ENCODE data around the gene SMYD5.

Gene SMYD5

DNA sequence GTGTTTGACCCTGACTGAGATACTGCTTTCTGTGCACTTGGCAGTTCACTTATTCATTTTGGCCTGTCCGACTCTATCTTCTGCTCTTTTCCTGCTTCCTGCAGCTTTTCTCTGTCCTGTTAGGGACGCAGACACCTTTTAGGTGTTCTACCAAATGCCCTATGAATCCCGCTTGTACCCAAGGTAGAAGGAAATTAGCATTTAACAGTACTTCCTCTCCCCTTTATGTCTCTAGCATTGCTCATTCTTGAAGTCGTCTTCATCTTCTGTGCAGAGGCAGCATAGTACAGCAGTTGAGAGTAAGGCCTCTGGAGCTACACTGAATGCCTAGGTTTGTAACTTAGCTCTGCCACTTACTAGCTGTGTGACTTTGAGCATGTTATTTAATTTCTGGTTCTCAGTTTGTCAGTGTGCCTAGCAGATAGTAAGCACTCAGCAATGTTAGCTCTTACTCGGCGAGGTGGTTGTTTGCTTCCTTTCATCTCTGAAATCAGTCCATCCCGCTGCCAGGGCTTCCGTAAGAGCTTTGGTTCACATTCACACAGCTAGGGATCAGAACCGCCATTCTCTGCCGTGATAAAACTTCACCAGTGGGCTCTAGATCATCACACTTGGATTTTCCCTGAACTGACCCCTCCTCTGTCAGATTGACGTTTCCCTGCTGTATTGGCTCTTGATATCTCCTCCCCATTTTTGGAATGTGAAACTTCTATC is 21.4 kb downstream of the SMYD5 start:
- no peak for FAIRE-seq
- DNase-seq (ENCODE audit: insufficient read length, low spot score), result no peak

DNA sequence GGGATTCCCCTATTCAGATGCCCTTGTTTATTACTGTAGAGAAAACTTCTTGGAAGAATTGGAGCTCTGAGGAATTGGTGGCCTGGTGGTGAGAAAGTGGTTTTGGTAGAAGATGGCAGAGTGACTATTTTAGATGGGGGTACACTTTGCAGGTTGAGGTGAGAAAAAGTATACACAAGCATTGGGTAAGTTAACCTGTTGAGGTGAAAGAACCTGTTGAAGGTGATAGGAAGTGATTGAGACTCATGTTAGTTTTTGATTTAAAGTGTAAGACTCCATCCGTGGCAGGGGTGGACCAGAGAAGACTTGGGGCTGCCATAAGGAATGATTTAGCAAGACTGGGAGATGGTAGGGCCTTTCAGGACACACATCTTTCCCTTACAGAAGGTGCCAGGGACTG is 23.1 kb downstream of the SMYD5 start:
- FAIRE-seq (no peak), DNase-seq (ENCODE audit: insufficient read length, low spot score) (no peak)

DNA sequence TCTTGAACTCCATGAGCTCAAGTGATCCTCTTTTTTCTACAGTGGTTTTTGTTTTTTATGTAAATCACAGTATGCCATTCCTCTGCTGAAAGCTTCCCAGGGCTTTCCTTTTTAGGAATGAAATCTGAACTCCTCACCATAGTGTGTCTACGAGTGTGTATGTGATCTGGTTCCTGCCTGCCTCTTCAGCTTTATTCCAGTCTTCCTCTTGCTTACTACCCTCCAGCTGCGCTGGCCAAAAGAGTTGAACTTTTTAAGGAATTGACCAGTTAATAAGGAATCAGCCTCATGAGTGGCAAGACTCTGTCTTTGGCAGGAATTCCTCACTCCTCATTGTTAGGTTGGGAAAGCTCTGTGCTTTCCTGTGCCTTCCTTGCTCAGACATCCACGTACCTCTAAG is 24.1 kb downstream of the SMYD5 start:
- DNase-seq (ENCODE audit: insufficient read length, low spot score), result no peak
- no peak for FAIRE-seq

DNA sequence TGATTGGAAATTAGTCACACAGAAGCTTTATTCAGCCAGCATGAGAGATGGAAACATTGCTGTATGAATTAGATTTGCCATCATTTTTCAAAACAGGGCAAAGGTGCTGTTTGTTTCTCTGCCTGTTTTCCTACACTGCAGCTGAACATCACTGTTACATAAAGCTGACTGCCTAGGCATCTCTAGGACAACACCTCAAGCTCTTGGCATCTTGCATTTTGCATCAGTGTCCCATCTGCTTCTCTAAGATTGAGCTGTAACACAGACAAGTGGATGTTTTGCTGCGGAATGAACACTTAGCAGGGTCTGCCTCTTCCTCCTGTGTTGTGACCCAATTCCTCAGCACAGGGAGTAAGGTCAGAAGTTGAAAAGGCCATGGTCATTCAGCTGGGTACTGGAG is 24.9 kb downstream of the SMYD5 start:
- FAIRE-seq, result no peak
- no peak for DNase-seq (ENCODE audit: insufficient read length, low spot score)

DNA sequence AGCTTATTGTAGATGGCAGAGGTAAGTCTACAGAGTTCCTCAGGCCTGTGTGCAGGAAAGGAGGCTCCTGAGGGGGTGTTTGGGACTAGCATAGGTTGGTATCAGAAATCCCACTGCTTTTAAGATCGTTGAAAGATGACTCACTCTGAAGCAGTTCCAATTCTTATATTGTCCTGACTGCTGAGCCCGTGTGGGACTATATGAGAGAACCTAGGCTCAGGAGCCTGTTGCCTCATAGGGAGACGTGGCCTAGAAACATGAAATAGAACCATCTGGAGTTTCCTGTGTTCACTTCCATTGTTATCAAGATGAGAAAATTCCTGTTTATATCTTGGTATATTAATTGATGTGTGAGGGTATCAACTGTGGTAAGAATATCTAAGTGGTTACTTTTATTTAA is 25.7 kb downstream of the SMYD5 start:
- DNase-seq (ENCODE audit: insufficient read length, low spot score) (no peak), FAIRE-seq (no peak)

DNA sequence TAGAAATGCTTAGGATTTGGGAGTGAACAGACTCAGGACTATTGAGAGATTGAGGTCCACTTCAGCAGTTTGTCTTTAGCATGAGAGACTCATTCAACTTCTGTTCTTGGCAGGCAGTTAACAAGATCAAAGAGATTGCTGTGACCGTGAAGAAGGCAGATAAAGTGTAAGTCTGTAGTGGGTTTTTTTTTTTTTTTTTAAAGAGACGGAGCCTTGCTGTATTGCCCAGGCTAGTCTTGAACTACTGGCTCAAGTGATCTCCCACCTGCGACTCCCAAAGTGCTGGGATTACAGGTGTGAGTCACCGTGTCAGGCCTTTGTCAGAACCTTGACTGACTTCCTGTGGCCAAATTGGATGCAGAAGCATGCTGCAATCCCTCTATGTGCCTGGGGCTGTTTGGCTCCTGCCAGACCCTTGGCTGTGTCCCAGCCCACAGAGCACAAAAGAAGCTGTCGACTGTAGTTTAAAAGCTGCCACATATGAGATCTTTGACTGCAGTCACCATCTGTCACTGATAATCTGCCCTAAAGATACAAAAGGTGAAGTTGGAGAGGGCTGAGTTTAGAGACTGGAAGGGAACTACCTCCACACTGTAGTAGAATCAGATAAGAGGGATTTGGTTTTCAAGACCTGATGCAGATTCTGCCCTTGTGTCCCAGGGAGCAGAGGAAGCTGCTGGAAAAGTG is 30.0 kb downstream of the SMYD5 start:
- DNase-seq (ENCODE audit: insufficient read length, low spot score) (no peak), FAIRE-seq (no peak)

DNA sequence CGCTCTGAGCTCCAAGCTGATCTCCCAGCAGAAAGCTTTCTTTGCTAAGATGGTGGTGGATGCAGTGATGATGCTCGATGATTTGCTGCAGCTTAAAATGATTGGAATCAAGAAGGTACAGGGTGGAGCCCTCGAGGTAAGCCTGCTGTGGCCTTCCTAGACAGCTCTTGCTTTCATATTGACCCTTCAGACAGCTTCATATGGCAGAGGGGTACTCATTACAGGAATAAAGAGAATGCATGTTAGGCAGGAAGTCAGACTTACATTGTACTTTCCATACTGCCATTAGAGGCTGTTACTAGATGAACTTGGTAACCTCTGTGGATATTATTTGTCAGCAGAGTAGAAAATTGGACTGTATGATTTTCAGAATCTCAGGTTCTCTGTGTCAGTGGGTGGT is 30.5 kb downstream of the SMYD5 start:
- DNase-seq (ENCODE audit: insufficient read length, low spot score) (no peak), FAIRE-seq (no peak)

DNA sequence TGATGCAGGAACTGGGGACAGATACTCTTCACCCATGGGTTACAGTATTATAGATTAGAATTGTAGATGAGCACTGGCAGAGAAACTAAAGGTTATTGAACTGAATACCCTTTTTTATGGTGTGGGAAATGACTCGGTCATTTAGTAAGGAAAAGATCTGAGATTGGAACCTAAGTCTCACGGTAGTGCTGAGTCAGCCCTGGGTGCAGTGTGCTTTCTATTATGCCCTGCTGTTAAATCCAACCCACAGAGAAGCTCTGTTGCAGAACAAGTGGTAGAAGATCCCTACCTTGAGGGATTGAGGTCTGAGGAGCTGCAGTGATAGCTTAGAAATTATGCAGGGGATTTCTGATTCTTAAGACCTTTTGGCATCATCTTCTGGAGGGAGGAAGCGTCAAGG is 32.8 kb downstream of the SMYD5 start:
- FAIRE-seq, result no peak
- DNase-seq (ENCODE audit: insufficient read length, low spot score), result no peak

DNA sequence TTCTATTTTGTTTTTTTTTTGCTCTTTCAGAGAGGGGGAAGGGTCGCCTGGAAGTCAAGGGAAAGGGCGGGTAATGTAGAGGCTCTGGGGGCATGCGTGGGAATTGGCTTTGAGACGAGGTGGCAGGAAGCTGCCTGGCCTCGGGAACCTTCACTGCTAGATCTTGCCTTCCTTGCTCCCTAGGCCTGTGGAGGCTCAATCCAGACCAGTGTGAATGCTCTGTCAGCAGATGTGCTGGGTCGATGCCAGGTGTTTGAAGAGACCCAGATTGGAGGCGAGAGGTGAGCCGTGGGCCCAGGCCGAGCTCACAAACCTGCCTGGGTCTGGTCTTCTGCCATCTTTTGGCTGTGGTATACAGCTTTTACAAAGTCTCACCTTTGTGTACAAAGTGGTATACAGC is 35.6 kb downstream of the SMYD5 start:
- FAIRE-seq (no peak), DNase-seq (ENCODE audit: insufficient read length, low spot score) (no peak)

DNA sequence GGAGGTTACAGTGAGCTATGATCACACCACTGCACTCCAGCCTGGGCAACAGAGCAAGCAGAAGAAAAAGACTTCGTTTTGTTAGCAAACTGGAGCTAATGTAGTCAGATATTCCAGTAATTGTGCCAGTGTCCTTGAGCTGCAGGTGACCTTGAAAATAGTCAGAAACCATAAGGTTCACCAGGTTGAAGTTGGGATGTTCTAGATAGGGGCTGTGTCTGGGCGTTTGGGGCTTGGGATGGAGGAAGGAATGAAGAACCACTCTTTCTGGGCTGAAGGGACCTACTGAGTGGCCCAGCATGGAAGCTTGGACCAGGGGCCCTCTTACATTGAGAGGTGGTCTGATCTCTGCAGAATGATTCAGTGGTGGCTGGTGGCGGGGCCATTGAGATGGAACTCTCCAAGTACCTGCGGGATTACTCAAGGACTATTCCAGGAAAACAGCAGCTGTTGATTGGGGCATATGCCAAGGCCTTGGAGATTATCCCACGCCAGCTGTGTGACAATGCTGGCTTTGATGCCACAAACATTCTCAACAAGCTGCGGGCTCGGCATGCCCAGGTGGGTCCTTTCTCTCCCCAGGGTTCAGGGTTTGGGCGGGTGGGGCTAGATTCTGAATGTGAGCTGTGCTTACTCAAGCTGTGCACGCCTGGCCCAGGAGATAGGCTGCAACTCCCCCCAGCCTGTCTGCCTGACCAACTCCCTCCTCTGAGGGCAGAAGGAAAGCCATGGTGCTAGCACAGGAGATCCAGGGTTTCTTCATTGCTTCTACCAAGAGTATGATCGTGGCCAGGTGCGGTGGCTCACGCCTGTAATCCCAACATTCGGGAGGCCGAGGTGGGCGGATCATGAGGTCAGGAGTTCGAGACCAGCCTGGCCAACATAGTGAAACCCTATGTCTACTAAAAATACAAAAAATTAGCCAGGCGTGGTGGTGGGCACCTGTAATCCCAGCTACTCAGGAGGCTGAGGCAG is 37.1 kb downstream of the SMYD5 start:
- no peak for DNase-seq (ENCODE audit: insufficient read length, low spot score)
- no peak for FAIRE-seq

DNA sequence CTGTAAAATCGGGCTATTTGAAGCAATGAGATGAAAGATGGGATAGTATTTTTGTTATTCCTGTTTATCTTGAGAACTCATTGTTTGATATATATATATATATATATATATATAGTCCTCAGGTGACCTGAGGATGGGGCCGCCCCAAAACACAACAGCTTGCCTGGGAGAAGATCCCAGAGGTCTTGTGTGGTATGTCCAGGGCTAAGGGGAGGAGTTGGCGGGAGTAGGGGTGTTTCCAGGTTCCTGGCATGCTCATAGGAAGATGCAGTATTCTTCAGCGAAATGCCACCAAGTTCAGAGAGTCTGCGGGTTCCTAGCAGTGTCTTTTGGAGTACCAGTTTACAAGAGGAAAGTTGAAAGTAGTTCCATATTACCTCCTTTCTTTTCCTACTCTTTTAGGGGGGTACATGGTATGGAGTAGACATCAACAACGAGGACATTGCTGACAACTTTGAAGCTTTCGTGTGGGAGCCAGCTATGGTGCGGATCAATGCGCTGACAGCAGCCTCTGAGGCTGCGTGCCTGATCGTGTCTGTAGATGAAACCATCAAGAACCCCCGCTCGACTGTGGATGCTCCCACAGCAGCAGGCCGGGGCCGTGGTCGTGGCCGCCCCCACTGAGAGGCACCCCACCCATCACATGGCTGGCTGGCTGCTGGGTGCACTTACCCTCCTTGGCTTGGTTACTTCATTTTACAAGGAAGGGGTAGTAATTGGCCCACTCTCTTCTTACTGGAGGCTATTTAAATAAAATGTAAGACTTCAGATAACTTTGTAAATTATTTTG is 38.4 kb downstream of the SMYD5 start:
- DNase-seq (ENCODE audit: insufficient read length, low spot score) (no peak), FAIRE-seq (no peak)

DNA sequence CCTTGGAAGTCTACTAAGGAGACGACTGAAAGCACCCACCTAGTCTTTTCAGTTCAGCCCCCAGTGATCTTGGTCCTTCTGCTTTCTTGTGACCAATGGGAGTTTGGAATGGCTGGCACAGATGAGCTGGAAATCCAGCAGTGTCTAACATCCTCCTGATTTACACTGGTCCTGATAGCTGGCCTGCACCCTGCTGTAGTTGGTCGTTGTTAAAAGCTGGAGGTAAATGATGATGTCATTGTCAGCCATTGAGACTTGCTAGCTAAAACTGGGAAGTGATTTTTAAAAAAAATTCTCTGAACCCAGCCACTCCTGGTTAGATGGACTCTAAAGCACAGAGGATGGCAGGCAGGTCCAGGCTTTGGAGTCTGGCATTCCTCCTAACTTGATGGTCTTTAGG is 39.4 kb downstream of the SMYD5 start:
- no peak for DNase-seq (ENCODE audit: insufficient read length, low spot score)
- no peak for FAIRE-seq

DNA sequence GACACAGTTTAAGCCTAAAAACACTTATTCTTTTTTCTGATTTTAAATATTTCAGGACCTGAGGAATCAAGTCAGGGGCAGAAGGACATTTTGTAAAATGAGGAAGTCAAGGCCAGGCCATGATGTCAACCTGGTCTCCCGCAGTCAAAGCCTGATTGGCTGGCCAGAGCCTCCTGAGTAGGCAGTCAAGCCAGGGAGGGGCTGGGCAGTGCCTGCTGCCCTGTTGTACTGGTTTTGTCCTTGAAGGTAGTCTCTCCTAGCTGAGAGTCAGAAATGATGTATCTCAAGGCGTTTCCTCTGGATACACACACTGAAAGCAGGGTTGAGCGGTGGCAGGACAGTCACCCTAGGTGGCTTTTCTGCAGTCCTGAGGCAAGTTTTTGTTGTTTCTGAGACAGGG is 39.9 kb downstream of the SMYD5 start:
- DNase-seq (ENCODE audit: insufficient read length, low spot score) (no peak), FAIRE-seq (peak; percentile 59)

DNA sequence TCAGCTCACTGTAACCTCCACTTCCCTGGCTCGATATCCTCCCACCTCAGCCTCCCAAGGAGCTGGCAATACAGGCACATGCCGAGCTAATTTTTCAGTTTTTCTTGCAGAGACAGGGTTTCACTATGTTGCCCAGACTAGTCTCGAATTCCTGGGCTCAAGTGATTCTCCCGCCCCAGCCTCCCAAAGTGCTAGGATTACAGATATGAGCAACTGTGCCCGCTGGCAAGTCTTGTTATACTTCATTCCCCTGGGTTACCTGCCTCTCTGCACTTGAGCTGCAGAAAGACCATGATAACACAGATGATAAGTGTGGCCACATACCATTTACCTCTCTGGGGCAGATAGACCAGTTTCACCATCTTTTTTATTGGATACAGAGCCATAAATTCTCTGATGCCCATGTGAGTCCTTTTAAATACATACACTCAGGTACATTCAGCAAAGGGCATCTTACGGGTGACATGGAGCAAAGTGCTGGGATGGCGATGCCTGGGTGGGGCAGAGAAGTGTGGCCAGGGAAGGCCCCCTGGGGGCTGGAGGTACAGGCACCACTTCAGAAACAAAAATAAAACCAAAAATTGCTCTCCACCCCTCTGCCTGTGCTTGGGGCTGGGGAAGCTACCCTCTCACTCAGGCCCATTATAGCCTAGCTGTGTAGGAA is 40.4 kb downstream of the SMYD5 start:
- DNase-seq (ENCODE audit: insufficient read length, low spot score) (no peak), FAIRE-seq (no peak)

DNA sequence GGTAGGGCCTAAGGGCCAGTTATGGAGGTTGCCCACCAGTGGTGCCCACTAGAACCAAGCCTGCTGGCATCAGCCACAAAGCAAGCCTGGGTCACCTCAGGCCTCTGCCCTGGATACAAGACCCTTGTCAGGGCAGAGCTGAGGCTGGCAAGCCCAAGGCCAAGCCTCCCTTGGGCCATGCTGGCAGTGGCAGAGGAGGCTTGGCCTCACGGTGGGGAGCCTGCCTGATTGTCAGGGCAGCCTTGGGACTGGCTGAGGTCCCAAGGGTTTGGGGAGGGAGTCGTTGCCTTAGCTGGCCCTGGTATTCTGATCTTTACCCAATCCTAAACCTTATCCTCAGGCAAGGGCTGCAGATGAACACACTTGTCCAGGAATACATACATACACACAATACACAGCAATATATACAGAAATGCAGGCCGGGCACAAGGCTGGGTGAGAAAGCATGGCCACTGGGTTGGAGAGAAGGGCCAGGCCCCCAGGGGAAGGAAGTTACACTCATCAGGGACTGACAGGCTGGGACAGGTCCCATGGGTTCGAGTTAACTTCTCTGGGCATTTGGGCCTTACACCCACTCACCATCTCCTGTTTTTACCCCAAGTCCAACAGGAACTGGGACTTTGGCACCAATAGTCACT is 41.1 kb downstream of the SMYD5 start:
- no peak for FAIRE-seq
- no peak for DNase-seq (ENCODE audit: insufficient read length, low spot score)

DNA sequence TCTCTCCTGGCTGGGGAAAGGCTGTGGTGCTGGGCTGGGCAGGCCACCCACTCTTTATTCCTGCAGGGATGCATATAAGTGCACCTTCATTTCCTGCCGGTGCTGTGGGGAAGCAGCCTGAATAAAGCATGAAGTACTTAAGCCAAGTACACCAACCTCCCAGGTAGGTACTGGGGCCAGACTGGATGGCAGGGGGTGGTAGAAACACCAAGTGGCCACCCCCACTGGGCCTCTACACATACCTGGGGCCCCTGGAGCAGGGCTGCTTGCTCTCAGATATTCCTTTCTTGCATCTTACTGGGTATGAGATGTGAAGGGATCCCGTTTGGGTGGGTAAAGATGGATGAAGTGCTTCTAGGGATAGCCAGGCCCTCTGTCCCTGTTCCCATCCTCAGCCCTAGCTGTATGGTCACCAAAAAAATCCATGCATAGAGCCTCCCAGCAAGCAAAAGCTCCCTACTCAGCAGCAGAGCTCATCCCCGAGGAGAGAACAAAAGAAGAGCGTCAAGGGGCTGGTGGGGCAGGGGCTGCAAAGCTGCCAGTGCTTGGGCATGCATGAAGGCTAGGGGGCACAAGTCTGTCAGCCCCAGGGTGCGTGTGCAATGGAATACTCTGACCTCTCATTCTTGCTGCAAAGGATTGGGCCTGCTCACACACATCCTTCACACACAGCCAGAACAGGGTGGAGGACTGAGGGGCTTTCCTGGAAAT is 42.0 kb downstream of the SMYD5 start:
- FAIRE-seq, result no peak

DNA sequence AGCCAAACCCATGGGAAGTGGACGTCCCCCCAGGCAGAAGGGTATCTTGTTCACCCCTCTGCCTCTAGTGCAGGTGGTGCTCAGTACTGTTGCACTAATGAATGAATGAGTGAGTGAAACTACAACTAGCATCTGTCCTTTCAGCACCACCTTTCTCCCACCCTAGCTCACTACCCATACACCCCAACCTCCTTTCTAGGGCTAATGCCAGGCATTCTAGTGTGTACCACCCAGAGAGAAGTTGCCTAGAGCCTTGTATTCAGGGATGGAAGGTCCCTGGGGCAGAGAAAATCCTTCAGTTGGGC is 42.5 kb downstream of the SMYD5 start:
- no peak for FAIRE-seq

More for the DNA sequence above, 42.0 kb downstream of the SMYD5 start:
- DNase-seq (ENCODE audit: insufficient read length, low spot score), result no peak

DNA sequence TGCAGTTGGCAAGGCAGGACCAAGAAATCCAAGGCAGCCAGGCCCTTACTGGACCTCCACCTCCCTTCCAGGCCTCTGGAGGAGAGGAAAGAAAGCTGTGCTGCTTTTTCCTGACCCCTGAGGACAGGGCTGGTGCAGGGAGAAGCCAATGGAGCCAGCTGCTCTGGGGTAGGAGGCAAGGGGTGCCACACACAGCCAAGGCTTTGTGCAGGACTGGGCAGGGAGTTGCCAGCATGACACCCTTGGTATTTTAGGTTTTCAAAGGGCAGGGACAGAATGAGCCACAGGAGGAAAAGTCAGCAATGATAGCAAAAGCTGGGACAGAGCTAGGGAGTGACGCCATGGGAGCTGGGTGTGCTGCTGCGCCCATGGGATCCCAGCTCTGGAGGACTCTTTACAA is 43.0 kb downstream of the SMYD5 start:
- DNase-seq (ENCODE audit: insufficient read length, low spot score) (no peak), FAIRE-seq (no peak)

More for the DNA sequence above, 42.5 kb downstream of the SMYD5 start:
- no peak for DNase-seq (ENCODE audit: insufficient read length, low spot score)

DNA sequence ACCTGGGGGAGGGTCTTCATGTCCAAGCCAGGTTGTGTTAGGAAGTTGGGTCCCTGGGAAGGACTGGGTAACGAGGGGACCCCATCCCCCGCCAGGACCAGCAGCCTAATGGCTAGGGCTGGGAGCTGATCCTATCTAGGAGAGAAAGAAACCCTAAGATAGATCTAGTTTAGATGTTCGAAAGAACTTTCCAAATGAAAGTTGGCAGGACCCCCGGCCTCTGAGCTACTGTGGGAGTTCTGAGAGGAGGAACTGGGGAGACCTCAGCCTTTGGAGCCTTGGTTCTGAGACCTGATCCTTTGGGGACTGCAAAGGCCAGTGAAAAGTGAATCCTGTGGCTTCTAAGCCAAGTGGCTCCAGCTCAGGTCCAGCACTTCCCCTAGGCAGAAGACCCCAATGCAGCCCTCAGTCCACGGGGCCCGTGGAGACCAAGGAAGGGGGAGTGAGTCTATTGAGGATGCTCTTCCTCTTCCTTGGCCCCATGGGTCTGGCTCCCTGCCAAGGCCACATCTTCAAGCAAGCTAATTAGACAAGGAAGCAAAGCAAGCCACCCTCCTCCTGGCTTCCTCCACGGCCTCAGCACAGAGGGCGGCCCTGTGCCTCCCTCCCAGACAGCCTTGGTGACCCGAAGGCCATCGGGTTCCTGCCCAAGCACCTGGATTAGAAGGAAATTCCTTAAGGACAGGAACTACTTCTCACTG is 43.5 kb downstream of the SMYD5 start:
- FAIRE-seq, result no peak
- no peak for DNase-seq (ENCODE audit: insufficient read length, low spot score)

Measured in HTR-8/SVneo (cell line).